Lower leg skin (tissue), 3 donors: Measurements from ENCODE around the gene OVCH2.

ENCODE experiments used
- POLR2A ChIP-seq, 2 donors: fragments of 450-650 bp; IDR thresholded peaks; one replicate each; pipeline ENCODE4 v1.6.1; 2016 to 2017; ENCODE audit warnings: antibody characterized with exemption in 2 of 2, mild to moderate bottlenecking in 1 of 2, moderate library complexity in 1 of 2
- TF ChIP-seq, protein P1 (sequence below), 3 donors: fragments of 450-650 bp; IDR thresholded peaks; one replicate each; pipeline ENCODE4 v1.5.1; 2016; ENCODE audit warnings: antibody characterized with exemption in 3 of 3, mild to moderate bottlenecking in 3 of 3, moderate library complexity in 2 of 3

DNA sequence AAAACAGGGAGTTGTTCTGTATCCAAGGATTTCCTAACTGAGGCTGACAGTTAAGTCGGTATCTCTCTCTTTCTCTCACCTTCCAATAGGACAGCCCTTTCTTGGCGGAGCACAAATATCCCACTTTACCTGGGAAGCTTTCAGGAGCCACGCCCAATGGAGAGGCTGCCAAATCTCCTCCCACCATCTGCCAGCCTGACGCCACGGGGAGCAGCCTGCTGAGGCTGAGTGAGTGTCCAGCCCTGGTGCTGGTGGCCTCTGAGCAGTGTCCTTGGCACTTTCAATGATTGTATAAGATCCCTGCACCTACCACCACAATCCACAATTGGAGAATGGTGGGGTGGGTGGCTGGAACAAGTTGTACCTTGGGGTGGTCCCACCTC lies 66.6 kb downstream of the OVCH2 start:
- TF ChIP-seq, protein P1, sequence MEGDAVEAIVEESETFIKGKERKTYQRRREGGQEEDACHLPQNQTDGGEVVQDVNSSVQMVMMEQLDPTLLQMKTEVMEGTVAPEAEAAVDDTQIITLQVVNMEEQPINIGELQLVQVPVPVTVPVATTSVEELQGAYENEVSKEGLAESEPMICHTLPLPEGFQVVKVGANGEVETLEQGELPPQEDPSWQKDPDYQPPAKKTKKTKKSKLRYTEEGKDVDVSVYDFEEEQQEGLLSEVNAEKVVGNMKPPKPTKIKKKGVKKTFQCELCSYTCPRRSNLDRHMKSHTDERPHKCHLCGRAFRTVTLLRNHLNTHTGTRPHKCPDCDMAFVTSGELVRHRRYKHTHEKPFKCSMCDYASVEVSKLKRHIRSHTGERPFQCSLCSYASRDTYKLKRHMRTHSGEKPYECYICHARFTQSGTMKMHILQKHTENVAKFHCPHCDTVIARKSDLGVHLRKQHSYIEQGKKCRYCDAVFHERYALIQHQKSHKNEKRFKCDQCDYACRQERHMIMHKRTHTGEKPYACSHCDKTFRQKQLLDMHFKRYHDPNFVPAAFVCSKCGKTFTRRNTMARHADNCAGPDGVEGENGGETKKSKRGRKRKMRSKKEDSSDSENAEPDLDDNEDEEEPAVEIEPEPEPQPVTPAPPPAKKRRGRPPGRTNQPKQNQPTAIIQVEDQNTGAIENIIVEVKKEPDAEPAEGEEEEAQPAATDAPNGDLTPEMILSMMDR (IDR thresholded peaks at IDR 0.05) = no peak
- no peak for TF ChIP-seq POLR2A (IDR thresholded peaks at IDR 0.05)
